ENCODE data around the gene RNASET2. TPM values are rescaled to one million over a fixed set of nuclear protein-coding genes. Genes with fewer than 3 reads are reported as not detected.

The RNASET2 gene
- total RNA-seq, 2 donors from 2014 or later, result 53.7 to 66.3 TPM

GRCh38 chr6:166929542-166930189, 26.7 kb downstream of the RNASET2 start:
- WGBS, 2 donors, result 65 to 89% methylated on average over 9 of the region's 9 CpGs
- Histone ChIP-seq H3K36me3 (replicated peaks in 1 of 2; ENCODE audit: insufficient read depth in 1 of 2, low read depth in 2 of 2) (peaks cover 0 to 4% of the 10 kb centered on the region in 2 donors), H3K27ac (no peak overlapping the region), H3K9me3 (no peaks in the 10 kb centered on the region), H3K27me3 (no peaks in the 10 kb centered on the region), H3K4me3 (no peak overlapping the region), H3K4me1 (no peaks in the 10 kb centered on the region)
- no peak for DNase-seq
- ATAC-seq, result no peak
- no peak for TF ChIP-seq POLR2A (IDR thresholded peaks at IDR 0.05)
- TF ChIP-seq, protein P1, sequence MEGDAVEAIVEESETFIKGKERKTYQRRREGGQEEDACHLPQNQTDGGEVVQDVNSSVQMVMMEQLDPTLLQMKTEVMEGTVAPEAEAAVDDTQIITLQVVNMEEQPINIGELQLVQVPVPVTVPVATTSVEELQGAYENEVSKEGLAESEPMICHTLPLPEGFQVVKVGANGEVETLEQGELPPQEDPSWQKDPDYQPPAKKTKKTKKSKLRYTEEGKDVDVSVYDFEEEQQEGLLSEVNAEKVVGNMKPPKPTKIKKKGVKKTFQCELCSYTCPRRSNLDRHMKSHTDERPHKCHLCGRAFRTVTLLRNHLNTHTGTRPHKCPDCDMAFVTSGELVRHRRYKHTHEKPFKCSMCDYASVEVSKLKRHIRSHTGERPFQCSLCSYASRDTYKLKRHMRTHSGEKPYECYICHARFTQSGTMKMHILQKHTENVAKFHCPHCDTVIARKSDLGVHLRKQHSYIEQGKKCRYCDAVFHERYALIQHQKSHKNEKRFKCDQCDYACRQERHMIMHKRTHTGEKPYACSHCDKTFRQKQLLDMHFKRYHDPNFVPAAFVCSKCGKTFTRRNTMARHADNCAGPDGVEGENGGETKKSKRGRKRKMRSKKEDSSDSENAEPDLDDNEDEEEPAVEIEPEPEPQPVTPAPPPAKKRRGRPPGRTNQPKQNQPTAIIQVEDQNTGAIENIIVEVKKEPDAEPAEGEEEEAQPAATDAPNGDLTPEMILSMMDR (IDR thresholded peaks at IDR 0.05), result no peak
- intact Hi-C loops (cut with DNase I), result no loop called here

DNA sequence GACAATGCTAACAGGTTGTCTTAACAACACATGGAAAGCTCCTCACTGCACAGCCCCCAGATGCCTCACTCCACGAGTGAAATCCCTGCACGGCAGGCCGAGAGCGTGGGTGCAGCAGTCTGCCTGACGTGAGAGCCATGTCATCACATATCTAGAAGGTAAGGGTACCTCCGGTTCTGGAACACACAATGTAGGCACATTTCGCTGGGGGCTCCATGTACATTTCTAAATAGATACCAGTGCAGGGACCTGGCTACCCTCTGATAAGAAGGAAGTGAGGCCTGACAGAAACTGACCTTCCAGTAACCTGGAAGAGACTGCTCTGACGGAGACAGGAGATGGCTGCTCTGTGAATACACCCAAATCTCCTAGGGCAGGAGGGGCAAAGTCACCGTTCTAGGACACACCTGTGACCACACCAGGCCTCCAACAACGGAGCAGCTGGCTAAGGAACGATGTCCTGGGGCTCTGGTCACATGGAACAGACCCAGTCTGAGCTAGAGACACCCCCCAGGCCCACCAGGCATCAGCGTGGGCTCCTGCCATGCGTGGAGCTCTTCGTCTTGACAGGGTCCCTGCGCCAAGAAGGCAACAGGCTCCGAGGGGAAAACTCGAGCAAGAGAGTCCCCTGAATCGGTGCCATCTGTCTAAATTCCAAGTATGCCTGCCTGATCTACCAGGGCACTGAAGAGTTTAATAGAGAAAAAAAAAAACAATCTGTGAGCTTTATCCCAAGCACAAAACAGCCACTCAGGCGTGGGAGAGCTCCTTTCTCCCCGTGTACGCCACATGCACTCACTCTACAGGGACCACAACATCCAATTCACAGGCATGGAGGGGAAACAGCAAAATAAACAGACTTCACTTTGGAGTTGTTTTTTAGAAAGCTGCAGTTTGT, 27.5 kb downstream of the RNASET2 start:
- DNase-seq (no peak), ATAC-seq (no peak)
- Histone ChIP-seq H3K27me3 (no peaks in the 10 kb centered on the region), H3K36me3 (replicated peaks in 1 of 2; ENCODE audit: insufficient read depth in 1 of 2, low read depth in 2 of 2) (no peaks in the 10 kb centered on the region), H3K4me3 (no peak overlapping the region), H3K27ac (no peak overlapping the region), H3K4me1 (no peaks in the 10 kb centered on the region), H3K9me3 (no peaks in the 10 kb centered on the region)
- TF ChIP-seq, protein P1 (IDR thresholded peaks at IDR 0.05), result no peak
- 82 to 88% methylated on average over 17 to 21 of the region's 21 CpGs for WGBS, 2 donors
- intact Hi-C loops (cut with DNase I), result no loop called here

GRCh38 chr6:166927935-166928643, 28.3 kb downstream of the RNASET2 start:
- ATAC-seq (no peak), DNase-seq (no peak)
- Histone ChIP-seq H3K9me3 (no peaks in the 10 kb centered on the region), H3K27ac (no peak overlapping the region), H3K27me3 (no peaks in the 10 kb centered on the region), H3K4me1 (no peaks in the 10 kb centered on the region), H3K4me3 (no peak overlapping the region), H3K36me3 (replicated peaks in 1 of 2; ENCODE audit: insufficient read depth in 1 of 2, low read depth in 2 of 2) (no peaks in the 10 kb centered on the region)
- no peak for TF ChIP-seq POLR2A (IDR thresholded peaks at IDR 0.05)
- TF ChIP-seq, protein P1 (IDR thresholded peaks at IDR 0.05), result no peak
- 82 to 87% methylated on average over 13 of the region's 13 CpGs for WGBS, 2 donors
- intact Hi-C loops (cut with DNase I), result no loop called here

GRCh38 chr6:166927240-166927934, 29.0 kb downstream of the RNASET2 start:
- H3K27me3 ChIP-seq, result no peaks in the 10 kb centered on the region
- no peak for TF ChIP-seq POLR2A (IDR thresholded peaks at IDR 0.05)
- TF ChIP-seq, protein P1 (IDR thresholded peaks at IDR 0.05), result no peak
- H3K4me1 ChIP-seq, result no peaks in the 10 kb centered on the region
- no peak overlapping the region for H3K27ac ChIP-seq
- intact Hi-C loops (cut with DNase I), result no loop called here
- WGBS, 2 donors, result 87% methylated on average over 12 of the region's 12 CpGs
- H3K4me3 ChIP-seq, result no peak overlapping the region
- H3K9me3 ChIP-seq, result no peaks in the 10 kb centered on the region
- no peak for DNase-seq
- ATAC-seq, result no peak
- H3K36me3 ChIP-seq (replicated peaks in 1 of 2; ENCODE audit: insufficient read depth in 1 of 2, low read depth in 2 of 2), result no peaks in the 10 kb centered on the region
